ENCODE data around the gene THUMPD3. TPM values are rescaled to one million over a fixed set of nuclear protein-coding genes. Genes with fewer than 3 reads are reported as not detected.

The THUMPD3 gene
- total and polyA plus RNA-seq, 9 of the 15 experiments (the other 6 are each of a cell fraction or from before 2014, with no cell fraction given): 58.3 to 132 (median 113) TPM

- WGBS (ENCODE audit: insufficient coverage, low coverage, missing lambda C conversion rate): 1% methylated on average over 21 of the region's 25 CpGs
- Histone ChIP-seq H4K20me1 (replicated peaks; ENCODE audit: control insufficient read depth, insufficient read depth, low read length) (peaks cover 44% of the 10 kb centered on the region), H3K4me1 (replicated peaks in 1 of 2; ENCODE audit: control insufficient read depth in 2 of 2, insufficient read depth in 2 of 2, low read length in 2 of 2) (peaks cover 0 to 27% of the 10 kb centered on the region in 2 experiments; a peak in 4 of 5 replicates), H3K79me2 (ENCODE audit: control insufficient read depth, insufficient read depth, low read length) (peaks cover 88% of the 10 kb centered on the region), H3K27ac (ENCODE audit: extremely low read depth, low read depth, low read length) (peak overlapping the region; percentile 96), H3K9me1 (ENCODE audit: control insufficient read depth, insufficient read depth, low read length) (no peaks in the 10 kb centered on the region), H3K4me3 (peak overlapping the region; percentile 74), H2AFZ (ENCODE audit: low read depth, low read length) (peak overlapping the region; percentile 57; the same call in 1 of the 2 replicates), H3K9ac (ENCODE audit: insufficient read depth in 1 of 2, low read depth in 2 of 2, low read length in 2 of 2) (peak overlapping the region; percentile 93 to 97), H3K4me2 (ENCODE audit: insufficient read depth, low read length) (peak overlapping the region; percentile 83), H3K9me3 (replicated peaks; ENCODE audit: control insufficient read depth, insufficient read depth, low read depth, low read length) (no peaks in the 10 kb centered on the region), H3K27me3 (ENCODE audit: control insufficient read depth in 2 of 2, insufficient read depth in 2 of 2, low read length in 2 of 2) (no peaks in the 10 kb centered on the region), H3K36me3 (ENCODE audit: control insufficient read depth, insufficient read depth, low read length) (peaks cover 49% of the 10 kb centered on the region)
- peak; percentile 84 to 97 (median 86) for DNase-seq (ENCODE audit: extremely low read depth in 1 of 4, low spot score in 3 of 4)
- POLR2A ChIA-PET: interaction anchor here (0.5 to 7.7 kb wide), 40 partner anchors 8 to 1732 kb away, joined by 3 to 150 read pairs (median 4); partner anchors contain the start of genes ARPC4, BRPF1 and THUMPD3
- in situ Hi-C loops (cut with MboI): no loop called here
- intact Hi-C loops (cut with micrococcal nuclease): loop anchor here (1.0 to 5.0 kb wide), 3 partner anchors 26 to 251 kb away; partner anchors contain the start of genes MTMR14 and THUMPD3
- peak; percentile 72 for ATAC-seq
- FAIRE-seq: peak; percentile 97
- CTCF ChIA-PET (ENCODE audit: low intra/inter-chr PET ratio): no interaction called here
- BruUV-seq (replicated peaks): no TSS peak
- TF ChIP-seq POLR2H (tag; IDR thresholded peaks at IDR 0.05; ENCODE audit: low read depth) (no peak), HDAC3 (IDR thresholded peaks at IDR 0.05; ENCODE audit: borderline replicate concordance, partially characterized antibody) (peak; percentile 35), KLF6 (CRISPR knock-in tag; IDR thresholded peaks at IDR 0.05; ENCODE audit: borderline replicate concordance) (peak; percentile 93), ZBTB26 (CRISPR knock-in tag; IDR thresholded peaks at IDR 0.05) (0 out of 2 replicates have a peak, but pooled peaks have one; percentile 21), PURB (CRISPR knock-in tag; IDR thresholded peaks at IDR 0.05; ENCODE audit: low read depth) (no peak), PHB2 (IDR thresholded peaks at IDR 0.05; ENCODE audit: low read depth) (0 out of 2 replicates have a peak, but pooled peaks have one; percentile 7), RUNX1 (IDR thresholded peaks at IDR 0.05; ENCODE audit: low read depth) (0 out of 2 replicates have a peak, but pooled peaks have one; percentile 14), TAF7 (tag; IDR thresholded peaks at IDR 0.05) (0 out of 2 replicates have a peak, but pooled peaks have one; percentile 17), TBL1XR1 (IDR thresholded peaks at IDR 0.05; ENCODE audit: low read length in 2 of 2) (peak; percentile 25 to 50; a peak in 3 of 4 replicates), E2F6 (IDR thresholded peaks at IDR 0.05; ENCODE audit: borderline replicate concordance in 1 of 2, extremely low read depth in 1 of 2, insufficient read depth in 1 of 2, insufficient read length in 1 of 2, low read depth in 1 of 2, low read length in 1 of 2, poor library complexity in 1 of 2, severe bottlenecking in 1 of 2) (peak in 1 of 2 experiments; percentile 4), KDM5B (IDR thresholded peaks at IDR 0.05; ENCODE audit: insufficient replicate concordance, low read depth, low read length) (peak; percentile 32), ZNF639 (CRISPR knock-in tag; conservative IDR thresholded peaks at IDR 0.05 in 1 of 2, IDR thresholded peaks at IDR 0.05 in 1 of 2) (no peak), MEIS2 (IDR thresholded peaks at IDR 0.05; ENCODE audit: partially characterized antibody) (peak; percentile 3), JUND (IDR thresholded peaks at IDR 0.05; ENCODE audit: borderline replicate concordance, low read depth, low read length) (no peak; the same call in 1 of the 2 replicates), JUND (tag; IDR thresholded peaks at IDR 0.05; ENCODE audit: borderline replicate concordance, low read depth, low read length) (peak; percentile 66; the same call in 1 of the 3 replicates), CEBPB (tag; IDR thresholded peaks at IDR 0.05) (peak; percentile 89), ZNF408 (CRISPR knock-in tag; IDR thresholded peaks at IDR 0.05; ENCODE audit: low read depth) (no peak)
Measured at GRCh38 chr3:9396301-9396631, 33.4 kb downstream of the THUMPD3 start.
